G401.6 (cell line): ENCODE data around the gene RDX.
"Not testable (repeated sequence)": the region's sequence is repeated elsewhere in the genome, so short reads cannot be mapped to it uniquely, and the experiment has no call there.

ENCODE experiments used
- FAIRE-seq: peaks from 2 replicates; lab custom pipeline; 2012; peaks lifted over from hg19 to GRCh38; lab: Jason Lieb, UNC

The RDX gene

DNA sequence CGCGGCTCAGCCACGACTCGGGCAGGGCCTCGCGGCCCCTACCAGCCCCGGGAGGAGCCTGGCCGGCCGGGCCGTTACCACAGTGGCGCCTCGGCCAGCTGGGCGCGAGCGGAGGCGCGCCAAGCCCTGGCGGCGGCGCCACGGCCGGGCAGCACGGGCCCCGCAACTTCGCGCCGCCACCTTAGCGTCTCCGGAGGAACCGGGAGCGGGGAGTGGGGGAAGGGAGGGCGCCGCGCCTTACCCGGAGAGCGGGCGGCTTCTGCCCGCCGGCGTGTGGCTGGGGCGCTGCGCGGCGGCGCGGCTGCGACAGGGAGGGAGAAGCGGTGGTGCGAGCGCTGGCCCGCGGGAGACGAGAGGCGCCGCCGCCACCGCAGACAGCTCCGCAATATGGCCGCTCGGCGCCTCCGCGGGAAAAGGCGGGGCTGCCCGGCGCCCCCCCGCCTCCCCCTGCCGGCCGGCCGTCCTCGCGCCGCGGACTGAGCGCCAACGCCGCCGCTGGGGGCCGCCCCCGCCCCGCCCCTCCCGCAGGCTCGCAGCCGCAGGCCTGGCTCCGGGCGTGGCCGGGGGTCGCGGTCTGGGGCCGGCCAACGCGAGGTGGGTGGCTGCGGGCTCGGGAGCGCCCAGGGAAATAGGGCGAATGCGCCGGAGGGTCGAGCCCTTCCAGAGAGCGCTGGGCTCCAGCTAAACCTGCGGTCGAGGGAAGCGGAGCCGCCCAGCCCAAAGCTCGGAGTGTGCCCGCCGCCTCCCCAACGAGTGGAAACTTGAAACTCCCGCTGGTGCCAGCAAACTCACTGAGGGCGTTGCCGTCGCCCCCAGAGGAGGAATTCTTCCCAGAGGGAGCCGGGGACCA lies at the start of gene RDX:
Gene RDX, minus strand, starts transcription at position 389 of the 850 bp plus-strand sequence. CDS start 16,922 bp downstream, outside the sequence.
- no peak for FAIRE-seq

DNA sequence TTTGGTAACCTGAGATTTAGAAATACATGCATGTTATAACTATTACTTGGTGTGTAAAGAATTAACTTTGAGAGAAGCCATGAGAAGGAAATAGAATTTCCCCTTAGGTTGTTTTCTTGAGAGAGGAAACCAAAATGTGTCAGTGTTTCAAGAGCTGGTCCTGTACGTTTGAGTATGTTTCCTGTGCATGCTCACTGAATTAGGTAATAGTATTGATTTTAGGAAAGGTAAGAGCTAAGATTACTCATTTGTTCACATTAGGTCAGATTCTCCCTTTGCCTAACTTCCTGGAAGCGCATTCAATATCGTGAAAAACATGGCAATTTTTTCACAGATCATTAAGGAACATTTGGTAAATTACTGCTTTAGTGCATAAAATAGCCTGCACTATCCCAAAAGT lies 49.3 kb upstream of the RDX start:
- FAIRE-seq, result no peak

DNA sequence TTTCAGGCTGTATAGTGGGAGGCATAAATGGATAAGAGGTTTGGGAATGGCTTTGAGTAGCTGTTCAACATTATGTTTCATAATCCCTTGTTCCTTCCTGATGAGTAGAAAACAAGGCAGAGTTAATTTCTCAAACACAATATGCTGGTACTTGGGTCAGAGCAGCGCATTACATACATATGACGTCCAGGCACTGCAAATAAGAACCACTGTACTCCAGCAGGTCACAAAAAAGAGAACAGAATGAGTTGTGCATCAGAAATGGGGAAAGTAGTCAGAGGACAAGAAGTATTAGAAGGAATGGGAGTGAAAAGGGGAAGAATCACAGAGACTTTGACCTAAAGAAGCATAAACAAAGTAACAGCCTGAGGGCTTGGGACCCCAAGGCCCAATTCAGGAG lies 44.0 kb upstream of the RDX start:
- no peak for FAIRE-seq

DNA sequence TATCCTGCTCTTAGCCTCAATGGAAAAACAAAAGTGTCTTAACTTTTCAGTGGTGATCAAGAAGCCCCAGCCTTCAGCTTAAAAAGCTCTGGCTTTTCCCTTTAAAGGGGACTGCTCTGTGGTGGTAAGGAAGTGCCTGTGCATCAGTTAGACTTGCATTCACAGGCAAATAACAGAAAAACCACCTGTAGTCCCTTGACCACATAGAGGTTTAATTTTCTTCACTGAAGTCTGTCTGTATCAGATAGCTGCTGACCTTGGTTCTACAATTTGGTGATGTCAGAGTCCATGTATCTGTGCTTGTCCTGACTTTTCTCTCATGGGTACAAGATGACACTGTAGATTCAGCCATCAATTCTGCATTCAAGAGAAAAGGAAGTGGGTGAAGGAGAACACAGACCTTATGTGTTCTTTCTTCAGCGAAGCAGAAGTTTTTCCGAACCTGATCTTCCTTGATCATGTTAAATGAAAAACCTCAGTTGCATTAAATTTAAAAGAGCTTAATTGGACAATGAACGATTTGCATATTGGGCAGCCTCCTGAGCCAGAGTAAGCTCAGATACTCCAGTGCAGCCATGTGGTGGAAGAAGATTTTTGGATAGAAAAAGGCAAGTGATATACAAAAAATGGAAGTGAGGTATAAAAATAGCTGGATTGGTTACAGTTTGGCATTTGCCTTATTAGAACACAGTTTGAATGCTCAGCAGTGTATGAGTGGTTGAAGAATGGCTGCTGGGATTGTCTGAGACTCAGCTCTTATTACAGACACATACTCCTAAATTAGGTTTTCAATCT lies 43.2 kb upstream of the RDX start:
- no peak for FAIRE-seq

DNA sequence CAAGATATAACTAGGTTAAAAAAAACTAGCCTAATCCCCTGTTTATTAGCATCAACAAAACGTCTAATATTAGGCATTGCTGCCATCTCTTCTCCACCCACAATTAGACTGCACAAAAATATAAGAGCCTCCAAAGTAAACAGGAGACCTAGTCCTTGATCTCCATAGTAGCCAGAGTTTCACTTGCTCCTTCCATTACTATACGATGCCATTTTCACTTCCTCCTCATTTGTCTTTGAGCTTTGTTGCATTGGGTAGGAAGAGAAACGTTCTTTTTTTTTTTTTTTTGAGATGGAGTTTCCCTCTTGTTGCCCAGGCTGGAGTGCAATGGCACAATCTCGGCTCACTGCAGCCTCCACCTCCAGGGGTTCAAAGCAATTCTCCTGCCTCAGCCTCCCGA lies 42.3 kb upstream of the RDX start:
- FAIRE-seq, result no peak

DNA sequence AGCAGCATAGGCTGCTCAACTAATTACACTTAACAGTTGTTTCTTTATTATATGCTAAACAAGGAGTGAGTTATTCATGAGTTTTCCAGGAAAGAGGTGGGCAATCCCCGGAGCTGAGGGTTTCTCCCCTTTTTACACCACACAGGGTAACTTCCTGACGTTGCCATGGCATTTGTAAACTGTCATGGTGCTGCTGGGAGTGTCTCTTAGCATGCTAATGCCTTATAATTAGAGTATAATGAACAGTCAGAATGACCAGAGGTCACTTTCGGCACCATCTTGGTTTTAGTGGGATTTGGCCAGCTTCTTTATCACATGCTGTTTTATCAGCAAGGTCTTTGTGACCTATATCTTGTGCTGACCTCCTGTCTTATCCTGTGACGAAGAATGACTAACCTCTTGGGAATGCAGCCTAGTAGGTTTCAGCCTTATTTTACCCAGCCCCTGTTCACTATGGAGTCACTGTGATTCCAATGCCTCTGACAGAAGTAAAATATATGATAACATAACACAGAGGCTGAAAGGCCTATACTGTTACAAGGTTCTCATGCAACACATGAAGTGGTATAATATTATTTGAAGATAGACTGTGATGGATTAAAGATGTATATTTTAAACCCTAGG lies 41.3 kb upstream of the RDX start:
- FAIRE-seq, result no peak

DNA sequence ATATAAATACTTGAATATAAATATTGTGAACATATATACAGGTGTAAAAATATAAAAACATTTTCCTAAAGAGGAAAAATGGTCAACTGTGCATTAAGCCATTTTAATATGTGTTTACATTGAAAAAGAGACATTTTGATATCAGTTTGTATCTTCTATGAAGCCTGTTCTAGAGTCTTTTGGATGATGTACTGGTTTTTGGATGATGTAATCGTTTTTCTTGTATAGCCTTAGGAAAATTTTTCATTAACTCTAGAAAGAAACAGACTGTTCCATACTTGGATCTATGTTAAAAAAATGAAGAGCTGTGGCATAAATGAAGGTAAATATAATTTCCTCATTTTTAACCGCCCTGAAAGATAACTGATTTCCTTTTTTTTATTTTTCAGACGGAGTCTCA lies 39.6 kb upstream of the RDX start:
- FAIRE-seq, result no peak

DNA sequence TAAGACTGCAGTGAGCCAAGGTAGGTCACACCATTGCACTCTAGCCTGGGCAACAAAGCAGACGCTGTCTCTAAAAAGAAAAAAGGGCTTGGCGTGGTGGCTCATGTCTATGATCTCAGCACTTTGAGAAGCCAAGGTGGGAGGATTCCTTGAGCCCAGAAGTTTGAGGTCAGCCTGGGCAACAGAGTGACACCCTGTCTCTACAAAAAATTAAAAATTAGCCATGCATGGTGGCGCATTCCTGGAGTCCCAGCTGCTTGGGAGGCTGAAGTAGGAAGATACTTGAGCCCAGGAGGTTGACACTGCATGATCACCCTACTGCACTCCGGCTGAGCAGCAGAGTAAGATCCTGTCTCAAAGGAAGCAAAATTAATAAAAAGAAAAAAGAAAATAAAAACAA lies 38.9 kb upstream of the RDX start:
- FAIRE-seq, result no peak

DNA sequence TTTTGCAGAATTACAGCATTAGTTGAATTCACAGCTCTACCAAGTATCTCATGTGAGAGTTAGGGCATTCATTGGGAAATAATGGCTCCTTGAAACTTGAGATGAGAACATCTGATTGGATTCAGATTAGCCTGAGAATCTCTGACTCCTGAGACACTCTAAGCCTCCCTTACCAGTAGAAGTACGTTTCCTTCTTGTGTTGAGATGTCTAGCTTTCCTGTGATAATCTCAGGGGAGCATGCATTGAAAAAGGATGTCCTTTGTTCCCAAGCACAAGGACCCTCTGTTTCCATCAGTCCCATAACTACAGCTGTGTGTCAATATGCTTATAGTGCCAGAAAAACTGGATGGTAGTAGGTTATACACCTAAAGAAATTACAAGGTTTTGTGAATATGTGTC lies 35.2 kb upstream of the RDX start:
- FAIRE-seq, result no peak

DNA sequence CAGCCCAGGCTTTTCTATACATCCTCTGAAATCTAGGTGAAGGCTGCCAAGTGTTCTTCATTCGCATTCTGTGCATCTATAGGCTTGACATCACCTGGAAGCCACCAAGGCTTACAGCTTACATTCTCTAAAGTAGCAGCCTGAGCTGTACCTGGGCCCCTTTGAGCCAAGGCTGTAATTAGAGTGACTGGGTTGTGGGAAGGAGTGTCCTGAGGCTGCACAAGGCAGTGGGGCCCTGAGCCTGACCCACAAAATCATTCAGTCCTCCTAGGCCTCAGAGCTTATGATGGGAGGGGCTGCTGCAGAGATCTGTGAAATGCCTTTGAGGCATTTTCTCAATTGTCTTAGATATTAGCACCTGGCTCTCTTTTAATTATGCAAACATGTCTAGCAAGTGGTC lies 33.0 kb upstream of the RDX start:
- no peak for FAIRE-seq

DNA sequence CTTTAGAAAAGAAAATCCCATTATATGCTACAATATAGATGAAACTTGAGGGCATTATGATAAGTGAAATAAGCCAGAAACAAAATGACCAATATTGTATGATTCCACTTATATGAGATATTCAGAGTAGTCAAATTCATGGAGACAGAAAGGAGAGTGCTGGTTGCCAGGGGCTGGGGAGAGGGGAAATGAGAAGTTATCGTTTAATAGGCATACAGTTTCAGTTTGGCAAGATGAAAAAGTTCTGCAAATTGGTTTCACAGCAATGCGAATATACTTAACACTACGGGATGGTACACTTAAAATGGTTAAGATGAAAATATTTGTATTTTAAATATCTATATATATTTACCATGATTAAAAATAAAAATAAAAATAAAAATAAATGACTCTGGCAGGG lies 31.1 kb upstream of the RDX start:
- no peak for FAIRE-seq

DNA sequence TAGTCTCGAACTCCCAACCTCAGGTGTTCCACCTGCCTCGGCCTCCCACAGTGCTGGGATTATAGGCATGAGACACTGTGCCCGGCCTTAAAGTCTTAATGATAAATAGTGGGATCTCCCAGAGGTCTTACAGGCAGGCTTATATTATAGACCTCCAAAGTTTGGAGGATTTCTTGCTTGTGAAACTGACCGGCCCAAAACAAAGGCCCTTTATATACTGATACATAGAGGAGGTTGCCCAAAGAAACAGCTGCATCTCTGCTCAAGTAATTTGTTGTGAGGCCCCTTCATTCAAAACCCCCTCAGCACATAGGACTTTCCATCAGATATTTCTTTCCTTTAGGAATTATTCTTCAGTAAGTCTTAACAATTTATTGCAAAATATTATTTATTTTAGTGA lies 27.4 kb upstream of the RDX start:
- no peak for FAIRE-seq

DNA sequence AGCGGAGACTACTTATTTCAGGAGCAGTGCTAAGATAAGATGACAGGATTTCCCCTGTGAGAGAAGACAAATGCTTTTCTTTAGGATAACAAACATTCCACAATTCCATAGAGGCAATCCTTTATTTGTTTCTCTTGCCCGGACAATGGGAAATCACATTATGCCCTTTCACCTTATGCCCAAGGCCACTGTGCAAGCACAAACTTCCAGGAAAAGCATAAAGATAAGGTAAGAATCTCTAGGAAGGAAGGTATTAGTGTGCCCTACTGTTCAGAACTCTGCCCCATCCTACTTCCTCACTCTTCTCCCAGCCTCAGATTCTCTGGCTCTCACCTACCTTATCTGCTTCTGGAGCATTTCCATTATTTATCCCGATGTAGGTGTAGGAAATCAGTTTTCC lies 23.1 kb upstream of the RDX start:
- FAIRE-seq, result no peak

DNA sequence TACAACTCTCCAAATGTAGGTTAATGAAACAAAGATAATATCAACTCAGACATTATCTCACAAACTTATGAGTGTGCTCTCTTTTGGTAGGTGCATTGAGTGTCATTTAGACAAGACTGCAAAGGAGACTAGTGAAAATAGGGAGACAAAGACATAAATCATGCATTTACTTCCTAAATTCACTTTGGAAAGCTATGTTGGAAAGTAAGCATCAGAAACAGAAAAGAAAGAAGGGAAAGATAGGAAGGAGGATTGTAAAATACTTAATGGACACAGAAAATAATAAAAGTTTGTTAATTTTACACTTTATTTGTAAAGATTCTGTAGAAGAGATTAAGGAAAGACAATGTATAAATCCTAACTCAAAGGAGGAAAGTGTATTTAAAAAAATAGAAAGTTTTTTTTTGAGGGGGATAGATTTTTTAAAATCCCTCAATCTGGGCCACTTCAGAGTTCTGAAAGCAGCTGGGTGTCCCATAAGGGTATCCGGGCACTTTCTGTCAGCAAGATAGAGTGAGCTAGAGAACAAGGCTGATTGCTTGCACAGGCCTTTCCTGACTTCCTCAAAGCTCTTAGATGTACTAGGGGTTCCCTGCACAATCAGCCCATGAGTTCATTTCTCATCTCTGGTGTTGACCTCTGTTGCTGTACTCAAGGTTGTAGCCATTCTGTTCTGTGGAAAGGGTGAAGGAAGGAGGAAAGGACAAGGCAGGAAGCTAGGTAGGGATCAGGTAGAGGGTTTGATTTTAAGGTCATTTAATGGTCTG lies 22.4 kb upstream of the RDX start:
- FAIRE-seq, result no peak

DNA sequence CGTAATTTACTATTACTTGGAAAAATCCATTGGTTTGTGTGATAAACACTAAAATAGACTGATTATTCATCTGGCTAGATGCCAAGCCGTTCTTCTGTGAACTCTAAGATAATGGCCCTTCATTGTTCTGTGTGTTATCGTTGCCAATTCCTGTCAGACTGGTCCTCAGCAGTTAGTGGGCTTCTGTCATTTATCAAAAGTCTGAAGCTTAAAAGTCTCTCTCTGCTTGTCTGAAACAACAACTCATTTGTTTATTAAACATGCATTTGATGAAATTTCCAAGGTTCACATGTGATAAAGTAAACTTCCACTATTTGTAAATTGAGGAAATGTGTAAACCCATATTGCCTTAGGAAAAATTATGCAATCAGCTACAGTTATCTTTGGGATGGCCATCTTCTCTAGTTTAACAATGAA lies 21.1 kb upstream of the RDX start:
- no peak for FAIRE-seq

DNA sequence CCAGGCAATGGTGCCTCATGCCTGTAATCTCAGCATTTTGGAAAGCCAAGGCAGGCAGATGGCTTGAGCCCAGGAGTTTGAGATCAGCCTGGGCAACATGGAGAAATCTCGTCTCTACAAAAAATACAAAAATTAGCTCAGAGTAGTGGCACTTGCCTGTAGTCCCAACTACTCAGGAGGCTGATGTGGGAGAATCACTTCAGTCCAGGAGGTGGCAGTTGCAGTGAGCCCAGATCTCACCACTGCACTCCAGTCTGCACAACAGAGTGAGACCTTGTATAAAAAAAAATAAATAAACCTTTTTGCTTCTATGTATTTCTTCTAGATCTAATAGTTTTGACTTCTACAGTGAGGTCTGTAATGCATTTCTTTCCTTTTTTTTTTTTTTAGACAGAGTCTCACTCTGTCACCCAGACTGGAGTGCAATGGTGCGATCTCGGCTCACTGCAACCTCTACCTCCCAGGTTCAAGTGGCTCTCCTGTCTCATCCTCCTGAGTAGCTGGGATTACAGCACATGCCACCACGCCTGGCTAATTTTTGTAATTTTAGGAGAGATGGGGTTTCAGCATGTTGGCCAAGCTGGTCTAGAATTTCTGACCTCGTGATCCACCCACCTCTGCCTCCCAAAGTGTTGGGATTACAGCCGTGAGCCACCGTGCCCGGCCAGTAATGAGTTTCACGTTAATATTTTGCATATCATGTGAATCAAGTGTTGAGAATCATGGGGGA lies 18.1 kb upstream of the RDX start:
- no peak for FAIRE-seq

DNA sequence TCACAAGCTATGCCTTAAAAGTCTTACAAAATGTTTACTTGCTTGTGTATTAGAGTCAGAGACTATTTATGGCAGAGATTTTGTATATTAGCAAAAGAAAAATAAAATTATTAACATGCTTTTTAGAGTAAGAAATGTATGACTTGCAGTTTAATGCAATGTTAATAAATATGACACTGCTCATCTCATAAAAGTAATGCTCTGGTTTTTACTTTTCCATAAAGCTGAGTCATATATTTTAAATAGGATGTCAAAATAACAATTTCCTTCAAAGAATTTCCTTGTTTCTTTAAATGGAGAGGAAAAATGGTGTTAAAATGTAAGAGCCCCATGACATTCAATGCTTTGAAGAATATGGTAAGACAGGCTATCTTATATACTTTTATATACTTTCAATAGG lies 16.3 kb upstream of the RDX start:
- peak; percentile 33 for FAIRE-seq

DNA sequence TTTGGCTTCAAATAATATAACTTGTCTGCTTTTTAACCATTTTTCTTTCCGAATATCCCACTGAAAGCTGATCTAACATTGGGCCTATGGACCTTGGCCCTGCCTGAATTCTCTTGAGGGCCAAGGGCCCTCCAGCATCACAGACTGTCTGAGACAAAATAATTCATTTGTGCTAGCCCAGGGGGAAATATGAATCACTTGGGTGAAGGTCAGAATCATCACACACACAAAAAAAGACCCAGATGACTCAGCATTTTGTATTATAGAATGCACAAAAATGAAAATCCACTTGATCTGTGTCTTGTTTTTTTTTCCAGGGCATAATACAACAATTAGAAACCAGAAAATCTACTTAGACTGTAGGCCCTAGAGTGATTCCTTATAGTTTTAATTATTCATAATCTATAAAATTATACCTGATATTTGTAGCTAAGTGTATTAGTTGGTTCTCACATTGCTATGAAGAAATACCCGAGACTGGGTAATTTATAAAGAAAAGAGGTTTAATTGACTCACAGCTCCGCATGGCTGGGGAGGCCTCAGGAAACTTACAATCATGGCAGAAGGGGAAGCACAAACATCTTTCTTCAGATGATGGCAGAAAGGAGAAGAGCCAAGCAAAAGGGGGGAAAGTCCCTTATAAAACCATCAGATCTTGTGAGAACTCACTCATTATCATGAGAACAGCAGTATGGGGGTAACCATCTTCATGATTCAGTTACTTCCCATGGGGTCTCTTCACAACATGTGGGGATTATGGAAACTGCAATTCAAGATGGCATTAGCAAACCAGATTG lies 15.6 kb upstream of the RDX start:
- FAIRE-seq, result no peak

DNA sequence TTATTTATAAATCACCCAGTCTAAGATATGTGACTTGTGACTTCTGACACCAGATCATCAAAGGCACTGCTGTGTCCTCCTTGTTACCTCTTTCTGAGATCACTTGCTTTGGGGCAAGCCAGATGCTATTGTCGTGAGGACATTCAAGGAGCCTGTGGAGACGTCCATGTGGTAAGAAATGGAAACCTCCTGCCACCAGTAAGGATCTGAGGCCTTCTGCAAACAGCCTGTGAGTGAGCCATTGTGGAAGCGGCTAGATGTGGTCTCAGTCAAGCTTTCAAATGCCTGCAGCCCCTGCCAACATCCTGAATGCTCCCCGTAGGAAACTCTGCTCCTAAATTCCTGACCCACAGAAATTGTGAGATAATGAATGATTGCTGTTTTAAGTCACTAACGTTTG lies 11.7 kb upstream of the RDX start:
- no peak for FAIRE-seq

DNA sequence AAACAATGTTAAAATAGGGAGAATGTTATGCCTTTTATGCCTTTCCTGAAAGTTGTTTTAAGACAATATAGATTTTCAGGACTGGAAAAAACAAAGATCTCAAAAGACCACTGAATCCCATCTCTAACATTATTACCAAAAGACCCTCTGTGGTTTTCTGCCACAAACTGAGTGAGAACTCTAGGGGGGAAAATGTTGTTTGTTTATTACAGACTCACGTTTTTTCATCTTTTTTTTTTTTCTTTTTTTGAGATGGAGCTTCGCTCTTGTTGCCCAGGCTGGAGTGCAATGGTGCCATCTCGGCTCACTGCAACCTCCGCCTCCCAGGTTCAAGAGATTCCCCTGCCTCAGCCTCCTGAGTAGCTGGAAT lies 9.6 kb upstream of the RDX start:
- FAIRE-seq, result not testable (repeated sequence)
